Measurements from ENCODE around the gene SLC6A15. TPM values are rescaled to one million over a fixed set of nuclear protein-coding genes. Genes with fewer than 3 reads are reported as not detected.

Gene SLC6A15
- total RNA-seq, result 10 to 100 TPM in 2 of 4 donors, 1 to 10 TPM in 2; 5.6 to 18.7 (median 10.8) TPM

GRCh38 chr12:84912198-84913128, at the start of gene SLC6A15:
SLC6A15 (minus strand) TSS chr12:84912799; CDS start chr12:84892120, 20,679 bp downstream.
- Histone ChIP-seq H3K27ac (peak within 1 kb of the TSS; percentile 52 to 78 (median 67)), H3K4me1 (peaks cover 10 to 36% (median 14%) of the 10 kb centered on the region in 3 donors), H3K9me3 (no peaks in the 10 kb centered on the region), H3K4me3 (peak within 1 kb of the TSS; percentile 46 to 72 (median 52)), H3K27me3 (peaks cover 0 to 37% (median 0%) of the 10 kb centered on the region in 4 donors), H3K36me3 (no peaks in the 10 kb centered on the region)
- peak; percentile 1 for DNase-seq
- TF ChIP-seq POLR2A (IDR thresholded peaks at IDR 0.05) (peak in 3 of 4 donors; percentile 28 to 57 (median 38)), CTCF (IDR thresholded peaks at IDR 0.05) (peak in 4 of 6 experiments; percentile 13 to 77 (median 56))
- 1 to 3% methylated on average over 6 to 22 of the region's 67 CpGs for WGBS, 2 donors
- intact Hi-C loops (cut with DNase I), result no loop called here

- Histone ChIP-seq H3K4me3 (no peak overlapping the region), H3K4me1 (no peaks in the 10 kb centered on the region), H3K27me3 (no peaks in the 10 kb centered on the region), H3K36me3 (no peaks in the 10 kb centered on the region), H3K27ac (no peak overlapping the region), H3K9me3 (no peaks in the 10 kb centered on the region)
- WGBS, 2 donors, result 83 to 84% methylated on average over 1 of the region's 1 CpG
- no peak for DNase-seq
- intact Hi-C loops (cut with DNase I), result no loop called here
- TF ChIP-seq POLR2A (IDR thresholded peaks at IDR 0.05), result no peak
- no peak for TF ChIP-seq CTCF (IDR thresholded peaks at IDR 0.05)
These were observed 48.3 kb upstream of the SLC6A15 start for GRCh38 chr12:84960918-84961317.

- WGBS, 2 donors, result 66 to 73% methylated on average over 4 of the region's 4 CpGs
- DNase-seq, result no peak
- no peaks in the 10 kb centered on the region for H3K4me1 ChIP-seq
- no peaks in the 10 kb centered on the region for H3K9me3 ChIP-seq
- intact Hi-C loops (cut with DNase I), result no loop called here
- TF ChIP-seq POLR2A (IDR thresholded peaks at IDR 0.05) (no peak), CTCF (IDR thresholded peaks at IDR 0.05) (no peak)
- H3K27ac ChIP-seq, result no peak overlapping the region
- no peaks in the 10 kb centered on the region for H3K27me3 ChIP-seq
- H3K4me3 ChIP-seq, result no peak overlapping the region
- no peaks in the 10 kb centered on the region for H3K36me3 ChIP-seq
These were observed 42.7 kb upstream of the SLC6A15 start for GRCh38 chr12:84955298-84955697.

GRCh38 chr12:84954415-84954814, 41.8 kb upstream of the SLC6A15 start:
- H3K27ac ChIP-seq, result no peak overlapping the region
- no peaks in the 10 kb centered on the region for H3K27me3 ChIP-seq
- no peaks in the 10 kb centered on the region for H3K36me3 ChIP-seq
- H3K4me1 ChIP-seq, result no peaks in the 10 kb centered on the region
- intact Hi-C loops (cut with DNase I), result no loop called here
- H3K9me3 ChIP-seq, result no peaks in the 10 kb centered on the region
- no peak for DNase-seq
- WGBS, 2 donors, result 26 to 42% methylated on average over 1 of the region's 1 CpG
- H3K4me3 ChIP-seq, result no peak overlapping the region
- TF ChIP-seq CTCF (IDR thresholded peaks at IDR 0.05), result no peak

GRCh38 chr12:84950971-84951546, 38.5 kb upstream of the SLC6A15 start:
- 44 to 55% methylated on average over 3 of the region's 3 CpGs for WGBS, 2 donors
- Histone ChIP-seq H3K9me3 (no peaks in the 10 kb centered on the region), H3K4me1 (no peaks in the 10 kb centered on the region), H3K36me3 (no peaks in the 10 kb centered on the region), H3K27ac (no peak overlapping the region), H3K4me3 (no peak overlapping the region), H3K27me3 (no peaks in the 10 kb centered on the region)
- TF ChIP-seq CTCF (IDR thresholded peaks at IDR 0.05) (no peak), POLR2A (IDR thresholded peaks at IDR 0.05) (no peak)
- intact Hi-C loops (cut with DNase I), result no loop called here
- DNase-seq, result no peak

All from esophagus squamous epithelium (tissue), 5 donors.